ENCODE results near the gene ERN1. TPM values are rescaled to one million over a fixed set of nuclear protein-coding genes. Genes with fewer than 3 reads are reported as not detected.

ERN1 gene
- total and polyA plus RNA-seq, 2 of the 13 experiments (the other 11 are each of a cell fraction or from before 2014, with no cell fraction given), result 6.0 to 12.7 TPM

DNA sequence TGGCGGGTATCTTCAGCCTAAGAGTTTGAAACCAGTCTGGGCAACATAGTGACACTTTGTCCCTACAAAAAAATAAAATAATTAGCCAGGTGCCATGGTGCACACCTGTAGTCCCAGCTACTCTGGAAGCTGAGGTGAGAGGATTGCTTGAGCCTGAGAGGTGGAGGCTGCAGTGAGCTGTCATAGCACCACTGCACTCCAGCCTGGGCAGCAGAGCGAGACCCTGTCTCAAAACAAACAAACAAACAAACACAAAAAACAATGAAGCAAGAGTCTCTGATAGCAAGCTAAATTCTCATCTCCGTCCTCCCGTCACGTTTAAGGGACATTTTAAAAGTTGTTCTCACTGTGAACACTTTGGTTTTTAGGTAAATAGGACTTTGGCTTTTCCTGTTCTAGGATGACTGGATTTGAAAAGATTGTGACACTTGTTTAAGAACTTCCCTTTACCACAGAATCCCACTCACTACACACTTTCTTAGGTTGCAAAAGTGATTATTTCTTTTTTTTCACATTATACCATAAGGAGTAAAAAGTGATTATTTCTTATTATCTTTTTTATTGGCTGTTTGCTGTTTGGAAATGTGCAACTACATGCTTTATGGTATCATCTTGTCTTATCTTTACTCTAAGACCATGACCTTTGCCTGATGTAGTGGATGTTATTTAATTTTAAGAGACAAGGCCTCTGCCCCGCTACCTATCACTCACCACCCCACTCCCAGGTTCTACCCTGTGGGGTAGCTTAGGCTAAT, 4.4 kb upstream of the ERN1 start (continued):
- TF ChIP-seq ZNF121 (CRISPR knock-in tag; IDR thresholded peaks at IDR 0.05) (peak; percentile 99), POLR2A (IDR thresholded peaks at IDR 0.05; ENCODE audit: insufficient read depth in 1 of 2, low read depth in 2 of 2, low read length in 2 of 2) (no peak), MTF2 (CRISPR knock-in tag; IDR thresholded peaks at IDR 0.05; ENCODE audit: borderline replicate concordance) (peak; percentile 81; the same call in 1 of the 2 replicates), SALL1 (CRISPR knock-in tag; IDR thresholded peaks at IDR 0.05) (peak; percentile 55; the same call in 1 of the 2 replicates), TRIM22 (IDR thresholded peaks at IDR 0.05) (no peak), PITX1 (CRISPR knock-in tag; IDR thresholded peaks at IDR 0.05) (peak; percentile 65; the same call in 1 of the 2 replicates), ZMYM3 (CRISPR knock-in tag; IDR thresholded peaks at IDR 0.05) (peak; percentile 71; the same call in 1 of the 2 replicates), RFXAP (CRISPR knock-in tag; IDR thresholded peaks at IDR 0.05; ENCODE audit: borderline replicate concordance) (peak; percentile 44; the same call in 1 of the 2 replicates), DPF2 (CRISPR knock-in tag; IDR thresholded peaks at IDR 0.05; ENCODE audit: borderline replicate concordance, low read depth) (peak; percentile 80; the same call in 1 of the 2 replicates), ZNF567 (CRISPR knock-in tag; IDR thresholded peaks at IDR 0.05; ENCODE audit: borderline replicate concordance) (0 out of 2 replicates have a peak, but pooled peaks have one; percentile 44), REPIN1 (CRISPR knock-in tag; IDR thresholded peaks at IDR 0.05; ENCODE audit: borderline replicate concordance, low read depth) (0 out of 2 replicates have a peak, but pooled peaks have one; percentile 42), CEBPB (IDR thresholded peaks at IDR 0.05; ENCODE audit: borderline replicate concordance, low read depth, low read length) (peak; percentile 25; the same call in 1 of the 2 replicates), ZNF280D (CRISPR knock-in tag; IDR thresholded peaks at IDR 0.05) (no peak; the same call in 1 of the 2 replicates), ELF3 (CRISPR knock-in tag; IDR thresholded peaks at IDR 0.05) (peak; percentile 89), ARID2 (CRISPR knock-in tag; IDR thresholded peaks at IDR 0.05; ENCODE audit: borderline replicate concordance) (peak; percentile 58; the same call in 1 of the 2 replicates)
- TF ChIP-seq, protein P1, sequence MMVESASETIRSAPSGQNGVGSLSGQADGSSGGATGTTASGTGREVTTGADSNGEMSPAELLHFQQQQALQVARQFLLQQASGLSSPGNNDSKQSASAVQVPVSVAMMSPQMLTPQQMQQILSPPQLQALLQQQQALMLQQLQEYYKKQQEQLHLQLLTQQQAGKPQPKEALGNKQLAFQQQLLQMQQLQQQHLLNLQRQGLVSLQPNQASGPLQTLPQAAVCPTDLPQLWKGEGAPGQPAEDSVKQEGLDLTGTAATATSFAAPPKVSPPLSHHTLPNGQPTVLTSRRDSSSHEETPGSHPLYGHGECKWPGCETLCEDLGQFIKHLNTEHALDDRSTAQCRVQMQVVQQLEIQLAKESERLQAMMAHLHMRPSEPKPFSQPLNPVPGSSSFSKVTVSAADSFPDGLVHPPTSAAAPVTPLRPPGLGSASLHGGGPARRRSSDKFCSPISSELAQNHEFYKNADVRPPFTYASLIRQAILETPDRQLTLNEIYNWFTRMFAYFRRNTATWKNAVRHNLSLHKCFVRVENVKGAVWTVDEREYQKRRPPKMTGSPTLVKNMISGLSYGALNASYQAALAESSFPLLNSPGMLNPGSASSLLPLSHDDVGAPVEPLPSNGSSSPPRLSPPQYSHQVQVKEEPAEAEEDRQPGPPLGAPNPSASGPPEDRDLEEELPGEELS (CRISPR knock-in tag; IDR thresholded peaks at IDR 0.05), result peak; percentile 97
- TF ChIP-seq, protein P2, sequence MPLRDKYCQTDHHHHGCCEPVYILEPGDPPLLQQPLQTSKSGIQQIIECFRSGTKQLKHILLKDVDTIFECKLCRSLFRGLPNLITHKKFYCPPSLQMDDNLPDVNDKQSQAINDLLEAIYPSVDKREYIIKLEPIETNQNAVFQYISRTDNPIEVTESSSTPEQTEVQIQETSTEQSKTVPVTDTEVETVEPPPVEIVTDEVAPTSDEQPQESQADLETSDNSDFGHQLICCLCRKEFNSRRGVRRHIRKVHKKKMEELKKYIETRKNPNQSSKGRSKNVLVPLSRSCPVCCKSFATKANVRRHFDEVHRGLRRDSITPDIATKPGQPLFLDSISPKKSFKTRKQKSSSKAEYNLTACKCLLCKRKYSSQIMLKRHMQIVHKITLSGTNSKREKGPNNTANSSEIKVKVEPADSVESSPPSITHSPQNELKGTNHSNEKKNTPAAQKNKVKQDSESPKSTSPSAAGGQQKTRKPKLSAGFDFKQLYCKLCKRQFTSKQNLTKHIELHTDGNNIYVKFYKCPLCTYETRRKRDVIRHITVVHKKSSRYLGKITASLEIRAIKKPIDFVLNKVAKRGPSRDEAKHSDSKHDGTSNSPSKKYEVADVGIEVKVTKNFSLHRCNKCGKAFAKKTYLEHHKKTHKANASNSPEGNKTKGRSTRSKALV (CRISPR knock-in tag; IDR thresholded peaks at IDR 0.05), result no peak

All from HepG2 (cell line).